HS-27A (cell line): Measurements from ENCODE around the gene BTNL9.
"Not testable (repeated sequence)": the region's sequence is repeated elsewhere in the genome, so short reads cannot be mapped to it uniquely, and the experiment has no call there.

Source experiments
- DNase-seq: peaks from one replicate; pipeline ENCODE4 v3.0.0-alpha.2; 2012; ENCODE audit warnings: low read depth, missing footprints

The BTNL9 gene

DNA sequence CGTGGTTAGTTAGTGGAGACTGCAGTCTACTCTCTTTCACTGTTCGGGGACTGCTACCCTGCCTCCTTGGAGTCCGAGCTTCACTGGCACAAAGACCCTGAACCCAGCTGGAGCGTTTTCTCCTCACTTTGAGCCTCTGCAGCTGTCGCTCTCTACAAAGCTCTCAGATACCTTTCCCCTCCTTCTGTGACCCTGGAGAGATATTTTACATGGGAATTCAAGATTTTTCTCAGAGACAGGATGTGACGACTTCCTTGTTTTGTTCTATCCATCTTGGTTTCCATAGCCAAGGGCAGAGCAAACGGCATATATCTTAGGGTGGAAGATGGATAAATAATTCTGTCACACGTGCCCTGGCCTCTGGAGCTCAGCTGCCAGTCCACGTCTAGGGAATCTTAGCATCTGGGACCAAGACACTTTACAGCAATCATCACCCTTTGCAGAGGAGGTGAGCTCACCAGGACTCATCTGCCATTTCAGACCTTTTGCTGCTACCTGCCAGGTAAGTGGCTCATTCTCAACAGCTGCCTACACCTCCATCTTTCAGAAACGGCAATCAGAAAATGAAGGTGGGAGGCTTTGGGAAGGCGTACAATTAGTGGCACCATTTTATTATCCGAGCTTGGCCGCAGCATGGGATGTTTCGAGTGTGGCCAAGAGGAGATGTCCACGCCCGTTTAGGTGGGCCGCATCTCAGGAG, at the start of gene BTNL9:
BTNL9 (plus strand) TSS at position 336 of the 700 bp plus-strand sequence. CDS start 5,224 bp downstream, outside the sequence.
- DNase-seq, result no peak

DNA sequence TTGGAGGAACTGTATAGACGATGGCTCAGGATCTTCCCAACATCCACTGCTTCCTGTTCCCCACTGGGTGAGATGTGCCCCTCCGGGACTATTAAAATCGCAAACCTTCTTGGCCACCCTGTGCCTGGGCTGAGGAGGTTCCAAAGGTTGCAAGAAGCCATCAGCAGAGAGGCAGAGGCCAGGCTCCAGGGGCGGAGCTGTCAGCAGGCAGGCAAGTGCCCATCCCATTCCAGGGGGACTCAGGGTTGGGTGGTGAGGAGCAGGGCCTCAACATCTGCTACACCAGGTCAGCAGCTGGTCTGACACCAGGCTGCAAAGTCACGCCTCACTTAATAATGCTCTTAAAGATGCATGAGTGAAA, 49.2 kb upstream of the BTNL9 start:
- no peak for DNase-seq

DNA sequence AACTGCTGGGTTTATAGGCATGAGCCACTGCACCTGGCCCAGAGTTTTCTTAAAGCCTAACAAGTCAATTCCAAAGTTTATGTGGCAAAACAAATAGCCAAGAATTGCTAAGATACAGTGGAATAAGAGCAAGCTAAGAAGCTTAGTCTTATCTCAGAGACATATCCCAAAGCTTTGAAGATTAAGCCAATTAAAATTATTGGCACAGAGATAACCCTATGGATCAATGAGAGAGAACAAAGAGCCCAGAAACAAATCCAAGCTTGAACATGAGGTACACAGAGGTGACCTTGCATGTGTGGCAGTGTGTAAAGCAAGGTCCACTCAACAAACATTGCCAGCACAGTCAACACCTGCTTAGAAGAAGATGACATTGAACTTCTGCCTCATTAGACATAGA, 38.1 kb upstream of the BTNL9 start:
- DNase-seq, result no peak

DNA sequence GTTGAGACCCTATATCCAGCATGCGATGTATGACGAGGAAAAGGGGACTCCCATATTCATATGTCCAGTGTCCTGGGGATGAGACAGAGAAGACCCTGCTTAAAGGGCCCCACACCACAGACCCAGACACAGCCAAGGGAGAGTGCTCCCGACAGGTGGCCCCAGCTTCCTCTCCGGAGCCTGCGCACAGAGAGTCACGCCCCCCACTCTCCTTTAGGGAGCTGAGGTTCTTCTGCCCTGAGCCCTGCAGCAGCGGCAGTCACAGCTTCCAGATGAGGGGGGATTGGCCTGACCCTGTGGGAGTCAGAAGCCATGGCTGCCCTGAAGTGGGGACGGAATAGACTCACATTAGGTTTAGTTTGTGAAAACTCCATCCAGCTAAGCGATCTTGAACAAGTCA, 34.3 kb upstream of the BTNL9 start:
- no peak for DNase-seq

DNA sequence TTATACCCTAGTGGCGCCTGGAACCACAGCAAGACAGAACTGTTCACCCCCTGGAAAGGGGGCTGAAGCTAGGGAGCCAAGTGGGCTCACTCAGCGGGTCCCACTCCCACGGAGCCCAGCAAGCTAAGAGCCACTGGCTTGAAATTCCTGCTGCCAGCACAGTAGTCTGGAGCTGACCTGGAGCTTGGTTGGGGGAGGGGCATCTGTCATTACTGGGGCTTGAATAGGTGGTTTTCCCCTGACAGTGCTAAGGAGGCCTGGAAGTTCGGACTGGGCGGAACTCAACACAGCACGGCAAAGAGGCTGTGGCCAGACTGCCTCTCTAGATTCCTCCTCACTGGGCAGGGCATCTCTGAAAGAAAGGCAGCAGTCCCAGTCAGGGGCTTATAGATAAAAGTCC, 31.9 kb upstream of the BTNL9 start:
- no peak for DNase-seq

DNA sequence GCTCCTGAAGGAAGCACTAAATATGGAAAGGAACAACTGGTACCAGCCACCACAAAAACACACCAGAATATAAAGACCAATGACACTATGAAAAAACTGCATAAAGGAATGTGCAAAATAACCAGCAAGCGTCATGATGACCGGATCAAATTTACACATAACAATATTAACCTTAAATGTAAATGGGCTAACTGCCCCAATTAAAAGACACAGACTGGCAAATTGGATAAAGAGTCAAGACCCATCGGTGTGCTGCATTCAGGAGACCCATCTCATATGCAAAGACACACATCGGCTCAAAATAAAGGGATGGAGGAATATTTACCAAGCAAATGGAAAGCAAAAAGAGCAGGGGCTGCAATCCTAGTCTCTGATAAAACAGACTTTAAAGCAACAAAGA, 30.0 kb upstream of the BTNL9 start:
- not testable (repeated sequence) for DNase-seq

DNA sequence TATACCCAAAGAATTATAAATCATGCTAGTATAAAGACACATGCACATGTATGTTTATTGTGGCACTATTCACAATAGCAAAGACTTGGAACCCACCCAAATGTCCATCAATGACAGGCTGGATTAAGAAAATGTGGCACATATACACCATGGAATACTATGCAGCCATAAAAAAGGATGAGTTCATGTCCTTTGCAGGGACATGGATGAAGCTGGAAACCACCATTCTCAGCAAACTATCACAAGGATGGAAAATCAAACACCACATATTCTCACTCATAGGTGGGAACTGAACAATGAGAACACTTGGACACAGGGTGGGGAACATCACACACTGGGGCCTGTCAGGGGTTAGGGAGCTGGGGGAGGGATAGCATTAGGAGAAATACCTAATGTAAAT, 25.4 kb upstream of the BTNL9 start:
- not testable (repeated sequence) for DNase-seq

DNA sequence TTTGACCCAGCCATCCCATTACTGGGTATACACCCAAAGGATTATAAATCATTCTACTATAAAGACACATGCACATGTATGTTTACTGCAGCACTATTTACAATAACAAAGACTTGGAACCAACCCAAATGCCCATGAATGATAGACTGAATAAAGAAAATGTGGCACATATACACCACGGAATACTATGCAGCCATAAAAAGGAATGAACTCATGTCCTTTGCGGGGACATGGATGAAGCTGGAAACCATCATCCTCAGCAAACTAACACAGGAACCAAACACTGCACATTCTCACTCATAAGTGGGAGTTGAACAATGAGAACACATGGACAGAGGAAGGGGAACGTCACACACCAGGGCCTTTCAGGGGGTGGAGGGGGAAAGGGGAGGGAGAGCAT, 22.6 kb upstream of the BTNL9 start:
- not testable (repeated sequence) for DNase-seq

DNA sequence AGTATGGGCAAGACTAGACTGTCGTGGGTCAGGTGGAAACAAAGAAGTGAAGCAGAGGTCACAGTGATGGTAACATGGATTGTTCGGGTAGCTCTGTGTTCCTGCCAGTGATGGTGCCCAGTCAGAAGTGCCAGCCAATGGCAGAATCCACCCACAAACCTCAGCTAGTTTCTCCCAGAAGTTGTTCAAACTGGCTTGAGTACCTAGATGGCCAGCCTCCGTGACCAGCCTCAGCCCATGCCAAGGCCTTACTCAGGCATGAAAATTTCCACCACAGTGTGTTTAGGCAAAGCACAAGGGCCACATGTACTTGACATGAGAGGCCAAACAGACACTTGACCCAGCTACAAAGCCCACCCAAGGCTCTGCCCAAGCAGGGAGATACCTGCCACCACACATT, 19.4 kb upstream of the BTNL9 start:
- DNase-seq, result no peak

DNA sequence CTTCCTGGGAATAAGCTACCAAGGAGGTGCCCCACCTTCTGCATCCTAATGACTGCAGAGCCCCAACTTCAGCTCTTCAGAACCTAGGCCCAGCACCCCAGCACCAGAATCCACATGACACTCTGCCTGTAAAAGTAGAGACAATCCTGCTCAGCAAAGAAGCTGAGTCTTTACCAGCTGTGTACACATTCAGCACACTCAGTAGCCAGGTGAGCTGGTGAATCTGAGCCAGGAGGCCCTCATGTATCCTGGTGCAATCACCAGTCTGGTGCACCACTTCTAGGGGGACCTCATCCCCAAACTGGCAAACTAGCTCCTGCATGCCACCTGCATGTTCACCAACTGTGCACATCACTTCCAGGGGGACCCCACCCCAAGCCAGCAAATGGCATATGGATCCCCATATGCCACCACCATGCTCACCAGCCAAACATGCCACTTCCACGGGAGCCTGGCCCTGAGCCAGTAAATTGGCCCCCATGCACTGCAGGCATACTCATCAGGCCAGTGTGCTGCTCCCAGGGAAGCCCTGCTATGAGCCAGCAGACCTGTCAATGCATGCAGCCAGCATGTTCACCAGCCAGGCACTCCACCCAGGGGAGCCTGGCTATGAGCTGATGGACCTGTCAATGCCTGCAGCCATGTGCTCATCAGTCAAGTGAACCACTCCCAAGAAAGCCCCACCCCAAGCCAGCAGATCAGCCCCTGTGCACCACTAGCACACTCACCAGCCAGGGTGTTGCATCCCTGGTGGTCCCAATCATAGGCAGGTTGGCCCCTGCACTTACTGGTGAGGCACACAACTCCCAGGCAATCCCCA, 15.6 kb upstream of the BTNL9 start:
- DNase-seq, result no peak

DNA sequence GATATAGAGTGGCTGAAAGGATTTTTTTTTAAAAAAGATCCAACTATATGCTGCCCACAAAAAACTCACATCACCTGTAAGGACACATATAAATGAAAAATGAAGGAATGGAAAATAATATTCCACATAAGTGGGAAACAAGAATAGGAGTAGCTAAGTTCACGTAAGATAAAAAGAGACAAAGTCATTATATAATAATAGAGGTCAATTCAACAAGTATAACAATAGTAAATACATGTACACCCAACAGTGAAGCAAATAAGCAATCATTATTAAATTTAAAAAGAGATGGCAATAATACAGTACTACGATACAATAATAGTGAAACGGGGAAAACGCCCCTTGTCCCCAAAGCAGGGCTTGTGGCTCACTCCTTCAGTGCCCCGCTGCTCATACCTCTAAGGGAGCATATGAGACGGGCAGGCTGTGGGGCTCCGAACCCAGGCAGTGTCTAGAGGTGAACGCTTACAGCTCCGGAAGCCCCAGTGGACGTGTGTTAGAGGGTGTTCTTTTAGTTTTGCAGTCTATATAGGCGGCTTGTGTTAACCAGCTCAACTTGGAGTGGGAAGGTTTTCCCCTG, 12.5 kb upstream of the BTNL9 start:
- DNase-seq, result no peak

DNA sequence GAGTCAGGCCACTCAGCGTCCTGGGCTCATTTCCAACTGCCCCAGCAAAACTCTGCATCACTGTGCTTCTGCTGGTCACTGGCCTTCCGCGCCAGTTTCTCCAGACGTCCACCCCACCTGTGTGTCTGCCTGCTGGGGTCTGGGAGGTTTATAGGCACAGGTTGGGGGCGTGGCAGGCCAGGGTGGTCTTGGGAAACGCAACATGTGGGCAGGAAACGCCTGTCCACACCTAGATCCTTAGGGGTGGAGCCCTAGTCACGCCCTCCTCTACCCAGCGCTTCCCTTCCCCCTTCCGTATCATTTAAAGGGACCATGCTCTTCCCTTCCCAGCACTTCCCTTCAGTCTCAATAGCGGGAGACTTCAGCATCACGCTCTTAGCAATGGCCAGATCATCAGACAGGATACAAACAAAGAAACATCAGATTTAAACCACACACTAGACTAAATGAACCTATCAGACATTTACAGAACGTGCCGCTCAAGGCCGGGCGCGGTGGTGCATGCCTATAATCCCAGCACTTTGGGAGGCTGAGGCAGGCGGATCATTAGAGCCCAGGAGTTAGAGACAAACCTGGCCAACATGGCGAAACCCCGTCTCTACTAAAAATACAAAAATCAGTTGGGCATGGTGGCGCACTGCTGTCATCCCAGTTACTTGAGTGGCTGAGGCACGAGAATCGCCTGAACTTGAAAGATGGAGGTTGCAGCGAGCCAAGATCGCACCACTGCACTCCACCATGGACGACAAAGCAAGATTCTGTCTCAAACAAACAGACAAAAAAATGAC, 11.8 kb upstream of the BTNL9 start:
- DNase-seq, result no peak

DNA sequence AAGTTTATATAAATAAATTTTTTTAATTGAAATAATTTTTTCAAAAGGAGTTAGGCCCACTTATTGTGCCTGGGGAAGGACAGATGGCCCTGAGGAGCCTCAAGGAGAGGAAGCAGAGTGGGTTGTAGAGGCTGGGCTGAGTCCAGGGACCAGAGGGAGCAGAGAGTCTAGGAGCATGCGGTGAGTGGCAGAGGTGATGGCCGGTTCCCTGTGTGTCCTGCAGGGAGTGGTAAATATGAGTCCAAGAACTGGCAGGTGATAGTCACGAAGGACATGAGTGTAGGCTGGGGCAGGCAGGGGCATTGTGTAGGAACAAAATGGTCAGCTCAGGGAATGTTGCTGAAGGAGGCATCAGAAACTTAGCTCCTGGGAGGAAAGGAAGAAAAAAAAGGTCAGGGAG, 8.3 kb upstream of the BTNL9 start:
- no peak for DNase-seq

DNA sequence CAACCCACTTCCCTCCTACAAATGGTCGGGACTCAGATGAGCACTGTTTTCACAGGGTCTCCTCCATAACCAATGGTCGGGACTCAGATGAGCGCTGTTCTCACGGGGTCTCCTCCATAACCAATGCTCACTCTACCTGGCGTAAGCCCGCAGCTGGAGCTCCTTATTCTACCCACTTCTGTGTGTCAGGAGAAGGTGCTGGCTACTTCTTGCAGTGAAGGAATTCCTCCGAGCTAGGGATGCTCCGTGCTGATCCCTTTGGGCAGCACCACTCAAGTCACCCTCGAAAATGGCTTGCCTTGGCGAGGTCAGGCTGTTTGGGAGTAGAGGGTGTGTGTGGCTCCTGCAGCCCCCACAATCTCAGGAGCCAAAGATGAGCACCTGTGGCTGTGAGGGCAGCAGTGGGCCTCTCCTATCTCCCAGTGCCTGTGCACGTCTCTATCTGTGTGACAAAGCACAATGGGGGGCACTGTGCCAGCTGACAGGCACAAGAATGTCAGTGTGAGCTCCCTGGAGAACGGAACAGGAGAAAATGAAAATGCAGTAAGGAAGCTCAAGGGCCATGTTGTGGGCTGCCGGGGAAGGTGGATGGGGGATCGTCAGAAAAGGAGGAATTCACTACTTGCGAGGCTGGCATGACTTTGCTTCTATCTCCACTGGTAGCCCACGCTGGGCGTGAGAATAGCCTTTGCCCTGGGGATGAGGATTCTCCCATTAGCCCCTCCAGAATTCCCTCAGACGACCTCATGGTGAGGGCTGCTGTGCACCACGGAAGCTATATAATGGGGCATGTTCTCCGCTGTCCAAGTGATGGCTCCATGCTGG, 3.9 kb upstream of the BTNL9 start:
- DNase-seq, result no peak

DNA sequence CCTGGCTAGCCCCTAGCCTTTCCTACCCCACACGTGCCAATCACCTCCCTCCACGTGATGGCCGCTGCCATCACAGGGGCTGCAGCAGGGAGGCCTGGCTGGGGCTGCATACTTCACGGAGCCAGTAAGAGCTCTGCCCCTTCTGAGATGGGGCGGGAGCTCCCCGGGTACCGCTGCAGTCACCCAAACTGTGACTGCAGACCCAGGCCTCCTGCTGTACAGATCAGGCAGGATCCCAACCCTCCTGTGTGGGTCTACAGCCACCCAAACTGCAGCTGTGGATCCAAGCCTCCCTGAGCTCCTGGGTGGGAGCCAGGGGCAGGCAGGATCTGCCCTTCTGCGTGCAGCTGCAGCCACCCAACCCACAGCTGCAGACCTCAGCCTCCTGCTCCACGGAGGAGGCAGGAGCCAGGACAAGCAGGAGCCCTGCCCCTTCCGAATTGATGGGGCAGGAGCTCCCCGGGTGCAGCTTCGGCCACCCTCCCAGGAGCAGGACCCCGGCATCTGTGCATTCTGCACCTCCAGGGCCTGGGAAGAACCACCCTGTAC, 3.2 kb upstream of the BTNL9 start:
- DNase-seq, result no peak

DNA sequence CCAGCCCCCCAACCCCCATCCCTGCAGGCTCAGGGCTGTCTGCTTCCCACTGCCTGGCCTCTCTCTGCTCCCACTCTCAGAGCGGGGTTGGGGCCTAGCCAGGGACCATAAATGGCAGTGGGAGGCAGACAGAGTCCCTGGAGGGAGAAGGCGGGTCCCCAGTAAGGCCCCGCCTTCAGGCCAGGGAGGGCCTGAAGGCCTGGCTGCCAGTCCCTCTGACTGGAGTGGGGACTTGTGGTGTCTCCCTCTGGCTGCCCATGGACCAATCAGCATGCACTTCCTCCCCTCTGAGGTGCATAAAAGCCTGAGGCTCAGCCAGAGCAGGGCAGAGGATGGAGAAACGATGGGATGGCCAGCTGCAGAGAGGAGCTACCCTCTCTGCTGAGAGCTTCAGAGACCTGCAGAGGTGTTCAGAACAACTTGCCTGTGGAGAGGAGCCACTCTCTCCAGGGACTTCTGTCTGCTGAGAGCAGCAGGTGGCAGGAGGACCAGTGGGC, 2.7 kb upstream of the BTNL9 start:
- DNase-seq, result no peak

DNA sequence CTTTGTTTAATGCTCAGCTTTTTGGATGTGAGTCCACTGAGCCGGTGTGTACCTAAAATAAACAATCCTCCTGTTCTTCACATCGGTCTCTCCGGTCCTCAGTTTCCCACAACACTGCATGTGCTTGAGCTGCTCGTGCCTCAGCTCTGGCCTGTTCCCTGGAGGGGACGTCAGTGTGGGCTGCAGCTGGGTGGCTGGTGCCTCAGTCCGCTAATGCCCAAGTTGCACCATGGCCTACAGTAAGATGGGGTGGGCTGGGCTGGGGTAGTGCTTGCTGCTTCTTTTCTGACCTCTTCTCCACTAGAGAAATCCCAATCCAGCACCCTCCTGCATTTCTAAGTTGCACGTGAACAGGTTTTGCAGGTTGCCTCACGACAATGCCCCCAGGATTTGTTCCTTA, 595 bp upstream of the BTNL9 start:
- DNase-seq, result no peak

DNA sequence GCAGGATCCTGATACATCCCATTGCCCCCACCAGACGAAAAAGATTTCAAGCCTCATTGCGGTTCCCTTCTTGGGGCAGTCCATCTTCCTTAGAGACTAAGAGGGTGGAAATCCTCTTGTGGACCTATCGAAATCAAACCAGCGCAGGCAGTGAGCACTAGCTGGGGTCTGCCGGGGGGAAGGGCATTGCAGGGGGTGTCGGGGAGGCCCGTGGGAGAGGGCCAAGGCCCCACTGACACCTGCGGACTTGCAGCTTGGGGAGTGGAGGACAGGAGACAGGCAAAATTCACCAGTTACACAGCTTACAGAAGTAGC, 522 bp downstream of the BTNL9 start:
- DNase-seq, result no peak

DNA sequence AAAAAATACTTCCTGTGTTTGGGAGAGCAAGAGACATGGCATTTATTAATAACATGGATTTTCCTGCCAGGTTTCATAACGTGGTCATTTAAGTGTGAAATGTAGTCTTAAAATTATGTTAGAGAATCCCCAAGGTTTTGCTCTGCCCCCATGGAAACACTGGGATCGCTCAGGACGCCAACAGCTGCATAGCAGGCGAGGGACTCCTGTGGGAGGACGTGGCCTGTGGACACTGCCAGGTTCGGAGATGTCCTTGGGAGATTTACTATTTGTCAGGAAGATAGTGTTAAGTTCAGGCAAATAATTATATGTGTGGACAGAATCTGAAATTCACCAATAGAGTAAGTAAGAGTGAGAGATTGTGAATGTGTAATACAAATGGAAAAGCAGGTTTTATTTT, 977 bp downstream of the BTNL9 start:
- no peak for DNase-seq

DNA sequence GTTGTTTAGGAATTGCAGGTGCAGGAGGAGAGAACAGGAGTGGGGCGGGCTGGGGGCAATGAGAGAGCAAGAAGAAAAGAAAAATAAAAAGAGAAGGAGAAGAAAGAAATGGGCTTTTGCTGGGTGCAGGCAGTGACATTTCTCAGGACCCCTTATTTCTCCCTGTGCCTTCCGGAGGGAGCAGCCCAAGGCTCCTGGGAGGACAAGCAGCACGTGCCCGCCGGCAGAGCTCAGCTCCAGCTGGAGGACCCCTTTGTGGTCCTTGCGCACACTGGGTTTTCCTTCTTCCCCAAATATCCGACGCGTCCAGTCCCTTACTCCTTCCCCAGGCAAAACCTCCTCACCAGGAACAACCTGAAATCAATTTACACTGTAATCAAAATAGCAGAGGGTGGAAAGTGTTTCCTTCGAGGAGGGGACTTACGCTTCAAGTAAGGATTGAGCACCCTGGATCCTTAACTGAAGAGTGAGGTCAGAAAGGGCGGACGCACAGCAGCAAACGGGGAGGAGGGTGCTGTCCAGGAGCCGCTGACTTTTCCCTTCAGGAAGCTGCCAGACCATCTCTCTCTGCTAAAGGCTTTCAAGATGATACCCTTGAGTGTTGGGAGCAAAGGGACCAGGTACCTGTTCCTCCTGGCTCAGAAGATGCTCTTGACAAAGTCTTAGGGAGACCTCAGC, 2.1 kb downstream of the BTNL9 start:
- no peak for DNase-seq

DNA sequence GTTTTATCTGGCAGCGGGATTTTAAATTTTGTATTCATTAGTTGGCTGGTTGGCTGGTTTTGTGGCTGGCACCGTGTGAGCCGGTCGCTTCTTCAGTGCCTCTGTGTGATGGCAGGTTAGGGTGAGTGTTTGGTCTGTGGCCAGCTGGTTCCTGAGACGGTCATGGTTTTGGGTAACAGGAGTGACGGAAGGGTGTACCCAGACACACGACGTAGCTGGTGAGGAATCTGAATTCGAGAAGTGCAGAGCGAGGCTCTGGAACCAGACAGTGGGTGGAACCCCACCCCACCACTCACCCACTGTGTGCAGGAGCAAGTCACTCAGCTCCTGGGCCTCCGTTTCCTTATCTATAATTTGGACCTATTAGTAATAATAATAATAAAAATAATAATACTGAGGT, 2.7 kb downstream of the BTNL9 start:
- DNase-seq, result no peak
